Measurements from ENCODE around the gene PDLIM1. TPM values are rescaled to one million over a fixed set of nuclear protein-coding genes. Genes with fewer than 3 reads are reported as not detected.

The PDLIM1 gene
- polyA plus RNA-seq, 1 of the 3 experiments (the other 2 are of a cell fraction), result 97.2 TPM

DNA sequence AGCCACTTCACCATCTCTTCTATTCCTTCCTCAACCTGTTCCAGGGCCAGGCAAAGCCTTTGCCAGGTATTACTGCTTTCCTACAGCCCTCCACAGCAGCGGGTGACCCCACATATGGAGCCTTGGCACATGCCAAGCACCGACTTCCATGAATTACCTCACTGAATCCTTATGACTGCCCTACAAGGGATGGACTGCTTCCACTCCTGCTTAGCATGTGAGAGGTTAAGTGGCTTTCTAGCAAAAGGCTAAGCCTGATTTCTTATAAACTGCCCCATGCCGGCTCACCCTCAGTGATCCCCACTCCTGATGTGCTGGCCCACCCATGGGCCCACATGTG, 44.0 kb upstream of the PDLIM1 start (continued):
- TF ChIP-seq, protein P1, sequence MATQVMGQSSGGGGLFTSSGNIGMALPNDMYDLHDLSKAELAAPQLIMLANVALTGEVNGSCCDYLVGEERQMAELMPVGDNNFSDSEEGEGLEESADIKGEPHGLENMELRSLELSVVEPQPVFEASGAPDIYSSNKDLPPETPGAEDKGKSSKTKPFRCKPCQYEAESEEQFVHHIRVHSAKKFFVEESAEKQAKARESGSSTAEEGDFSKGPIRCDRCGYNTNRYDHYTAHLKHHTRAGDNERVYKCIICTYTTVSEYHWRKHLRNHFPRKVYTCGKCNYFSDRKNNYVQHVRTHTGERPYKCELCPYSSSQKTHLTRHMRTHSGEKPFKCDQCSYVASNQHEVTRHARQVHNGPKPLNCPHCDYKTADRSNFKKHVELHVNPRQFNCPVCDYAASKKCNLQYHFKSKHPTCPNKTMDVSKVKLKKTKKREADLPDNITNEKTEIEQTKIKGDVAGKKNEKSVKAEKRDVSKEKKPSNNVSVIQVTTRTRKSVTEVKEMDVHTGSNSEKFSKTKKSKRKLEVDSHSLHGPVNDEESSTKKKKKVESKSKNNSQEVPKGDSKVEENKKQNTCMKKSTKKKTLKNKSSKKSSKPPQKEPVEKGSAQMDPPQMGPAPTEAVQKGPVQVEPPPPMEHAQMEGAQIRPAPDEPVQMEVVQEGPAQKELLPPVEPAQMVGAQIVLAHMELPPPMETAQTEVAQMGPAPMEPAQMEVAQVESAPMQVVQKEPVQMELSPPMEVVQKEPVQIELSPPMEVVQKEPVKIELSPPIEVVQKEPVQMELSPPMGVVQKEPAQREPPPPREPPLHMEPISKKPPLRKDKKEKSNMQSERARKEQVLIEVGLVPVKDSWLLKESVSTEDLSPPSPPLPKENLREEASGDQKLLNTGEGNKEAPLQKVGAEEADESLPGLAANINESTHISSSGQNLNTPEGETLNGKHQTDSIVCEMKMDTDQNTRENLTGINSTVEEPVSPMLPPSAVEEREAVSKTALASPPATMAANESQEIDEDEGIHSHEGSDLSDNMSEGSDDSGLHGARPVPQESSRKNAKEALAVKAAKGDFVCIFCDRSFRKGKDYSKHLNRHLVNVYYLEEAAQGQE (IDR thresholded peaks at IDR 0.05; ENCODE audit: low read depth, low read length), result no peak
- TF ChIP-seq FOXJ3 (CRISPR knock-in tag; IDR thresholded peaks at IDR 0.05), result no peak
- TF ChIP-seq, protein P2, sequence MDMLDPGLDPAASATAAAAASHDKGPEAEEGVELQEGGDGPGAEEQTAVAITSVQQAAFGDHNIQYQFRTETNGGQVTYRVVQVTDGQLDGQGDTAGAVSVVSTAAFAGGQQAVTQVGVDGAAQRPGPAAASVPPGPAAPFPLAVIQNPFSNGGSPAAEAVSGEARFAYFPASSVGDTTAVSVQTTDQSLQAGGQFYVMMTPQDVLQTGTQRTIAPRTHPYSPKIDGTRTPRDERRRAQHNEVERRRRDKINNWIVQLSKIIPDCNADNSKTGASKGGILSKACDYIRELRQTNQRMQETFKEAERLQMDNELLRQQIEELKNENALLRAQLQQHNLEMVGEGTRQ (IDR thresholded peaks at IDR 0.05; ENCODE audit: borderline replicate concordance, low read depth, low read length), result no peak
- no peak for TF ChIP-seq EP300 (IDR thresholded peaks at IDR 0.05; ENCODE audit: borderline replicate concordance in 1 of 2, low read depth in 1 of 2, low read length in 1 of 2)
- no peak for TF ChIP-seq RAD21 (IDR thresholded peaks at IDR 0.05; ENCODE audit: low read length)
- no peak for TF ChIP-seq SIN3A (IDR thresholded peaks at IDR 0.05; ENCODE audit: borderline replicate concordance, low read depth, low read length)
- TF ChIP-seq GABPA (IDR thresholded peaks at IDR 0.05; ENCODE audit: low read depth), result no peak
- TF ChIP-seq YY1 (IDR thresholded peaks at IDR 0.05; ENCODE audit: low read depth), result no peak

DNA sequence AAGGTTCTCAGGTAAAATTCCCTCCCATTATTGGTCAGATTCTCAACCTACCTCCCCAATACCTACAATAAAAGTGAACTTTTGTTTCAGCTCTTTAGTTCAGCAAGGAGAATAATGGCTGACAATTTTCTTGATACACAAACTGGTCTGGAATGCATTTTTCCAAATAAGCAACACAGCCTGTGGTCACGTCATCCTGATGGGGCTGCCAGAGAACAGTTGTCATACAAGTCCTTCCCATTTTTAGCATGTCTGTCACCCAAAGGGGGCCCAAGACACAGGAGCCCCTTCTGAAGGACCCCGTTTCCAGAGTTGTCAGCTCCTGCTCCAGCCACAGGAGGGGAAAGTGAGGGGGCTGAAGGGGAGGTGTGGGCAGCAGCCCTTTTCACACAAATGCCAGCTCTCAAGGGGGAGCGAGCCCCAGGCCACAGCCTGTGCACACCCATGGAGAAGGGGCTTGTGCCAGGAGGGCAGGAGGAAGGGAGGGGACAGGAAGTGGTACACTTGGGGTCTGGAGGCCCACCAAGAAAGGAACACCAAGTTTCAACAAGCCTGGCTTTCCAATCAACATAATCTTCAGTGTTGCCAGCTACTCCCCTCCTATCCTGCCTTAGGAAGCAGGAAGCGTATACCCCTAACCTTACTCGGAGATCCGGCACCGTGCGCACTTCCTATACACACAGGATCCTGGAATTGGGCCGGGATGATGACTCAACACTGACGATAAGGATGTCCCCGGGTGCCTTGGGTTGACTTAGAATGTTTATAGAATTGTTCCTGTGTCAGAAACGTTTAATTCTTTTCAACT, 43.4 kb upstream of the PDLIM1 start:
- DNase-seq, result no peak
- POLR2A ChIA-PET, result no interaction called here
- Histone ChIP-seq H3K9ac (no peak overlapping the region), H3K4me3 (ENCODE audit: low read depth in 2 of 2, low read length in 1 of 2) (no peak overlapping the region), H3K79me2 (ENCODE audit: insufficient read depth) (no peaks in the 10 kb centered on the region), H3K9me3 (no peaks in the 10 kb centered on the region), H3K4me2 (peak overlapping the region; percentile 39), H3K27ac (ENCODE audit: low read depth in 2 of 2, low read length in 1 of 2) (peak overlapping the region in 1 of 2 experiments; percentile 66; a peak in 2 of 4 replicates), H4K20me1 (ENCODE audit: insufficient read depth) (no peaks in the 10 kb centered on the region), H3K9me2 (no peaks in the 10 kb centered on the region), H3K27me3 (ENCODE audit: insufficient read depth) (no peaks in the 10 kb centered on the region), H3K4me1 (ENCODE audit: control insufficient read depth in 1 of 2, insufficient read depth in 2 of 2, low read depth in 1 of 2, low read length in 1 of 2) (peaks cover 0 to 10% of the 10 kb centered on the region in 2 experiments; a peak in 1 of 4 replicates), H2AFZ (ENCODE audit: low read depth) (peak overlapping the region; percentile 85), H3K36me3 (replicated peaks in 1 of 2; ENCODE audit: control insufficient read depth in 1 of 2, insufficient read depth in 2 of 2, low read length in 1 of 2) (no peaks in the 10 kb centered on the region), H3F3A (replicated peaks; ENCODE audit: insufficient read depth) (peaks cover 6% of the 10 kb centered on the region)
- 60% methylated on average over 12 of the region's 12 CpGs for whole genome bisulfite sequencing (ENCODE audit: low lambda C conversion rate)
- CTCF ChIA-PET, result interaction anchor here (1.3 to 1.8 kb wide), 2 partner anchors 88 to 91 kb away, joined by 3 to 4 read pairs; no protein-coding TSS in a partner anchor
- TF ChIP-seq EP300 (IDR thresholded peaks at IDR 0.05; ENCODE audit: borderline replicate concordance in 1 of 2, low read depth in 1 of 2, low read length in 1 of 2), result no peak
- 0 out of 2 replicates have a peak, but pooled peaks have one; percentile 7 for TF ChIP-seq GABPA (IDR thresholded peaks at IDR 0.05; ENCODE audit: low read depth)
- 0 out of 2 replicates have a peak, but pooled peaks have one; percentile 27 for TF ChIP-seq FOXM1 (IDR thresholded peaks at IDR 0.05; ENCODE audit: low read depth)
- TF ChIP-seq YY1 (IDR thresholded peaks at IDR 0.05; ENCODE audit: low read depth), result peak; percentile 45; the same call in 1 of the 2 replicates
- 0 out of 2 replicates have a peak, but pooled peaks have one; percentile 18 for TF ChIP-seq FOSL2 (IDR thresholded peaks at IDR 0.05; ENCODE audit: borderline replicate concordance, low read depth)

All from SK-N-SH (cell line).